Fibroblast of the aortic adventitia (primary cell): ENCODE measurements around the gene SDE2. TPM values are rescaled to one million over a fixed set of nuclear protein-coding genes. Genes with fewer than 3 reads are reported as not detected.

Experiments used
- DNase-seq: peaks from one replicate; pipeline ENCODE4 v3.0.0-alpha.2; 2010; ENCODE audit warnings: low read depth
- H3K4me3 ChIP-seq: 2 replicates; pipeline ENCODE4 v1.5.1; 2011; ENCODE audit warnings: low read depth, mild to moderate bottlenecking, control low read depth, low read length, moderate library complexity
- total RNA-seq: library from RNA; depleted of rRNA; stranded (reverse); fragments of >200 nt; gene quantifications from 2 replicates; pipeline ENCODE4 v1.2.3, GENCODE V29; 2012; ENCODE audit warnings: low replicate concordance
- TF ChIP-seq, protein P1 (sequence below): IDR thresholded peaks from 2 replicates; pipeline ENCODE4 v1.5.1; 2011; ENCODE audit warnings: mild to moderate bottlenecking, low read length, control low read depth, inconsistent platforms; ENCODE audit not compliant: insufficient read depth

Gene SDE2
- total RNA-seq, 1 donor: 21.6 TPM

GRCh38 chr1:226038661-226039060 is 39.5 kb upstream of the SDE2 start:
- TF ChIP-seq, protein P1, sequence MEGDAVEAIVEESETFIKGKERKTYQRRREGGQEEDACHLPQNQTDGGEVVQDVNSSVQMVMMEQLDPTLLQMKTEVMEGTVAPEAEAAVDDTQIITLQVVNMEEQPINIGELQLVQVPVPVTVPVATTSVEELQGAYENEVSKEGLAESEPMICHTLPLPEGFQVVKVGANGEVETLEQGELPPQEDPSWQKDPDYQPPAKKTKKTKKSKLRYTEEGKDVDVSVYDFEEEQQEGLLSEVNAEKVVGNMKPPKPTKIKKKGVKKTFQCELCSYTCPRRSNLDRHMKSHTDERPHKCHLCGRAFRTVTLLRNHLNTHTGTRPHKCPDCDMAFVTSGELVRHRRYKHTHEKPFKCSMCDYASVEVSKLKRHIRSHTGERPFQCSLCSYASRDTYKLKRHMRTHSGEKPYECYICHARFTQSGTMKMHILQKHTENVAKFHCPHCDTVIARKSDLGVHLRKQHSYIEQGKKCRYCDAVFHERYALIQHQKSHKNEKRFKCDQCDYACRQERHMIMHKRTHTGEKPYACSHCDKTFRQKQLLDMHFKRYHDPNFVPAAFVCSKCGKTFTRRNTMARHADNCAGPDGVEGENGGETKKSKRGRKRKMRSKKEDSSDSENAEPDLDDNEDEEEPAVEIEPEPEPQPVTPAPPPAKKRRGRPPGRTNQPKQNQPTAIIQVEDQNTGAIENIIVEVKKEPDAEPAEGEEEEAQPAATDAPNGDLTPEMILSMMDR: no peak
- DNase-seq: no peak
- H3K4me3 ChIP-seq: no peak overlapping the region

- no peak overlapping the region for H3K4me3 ChIP-seq
- no peak for DNase-seq
- TF ChIP-seq, protein P1: no peak
Measured at GRCh38 chr1:226035915-226036314, 36.8 kb upstream of the SDE2 start.

GRCh38 chr1:226034482-226034881 is 35.3 kb upstream of the SDE2 start:
- no peak overlapping the region for H3K4me3 ChIP-seq
- TF ChIP-seq, protein P1: no peak
- peak; percentile 100 for DNase-seq

GRCh38 chr1:226033991-226034390 is 34.8 kb upstream of the SDE2 start:
- no peak overlapping the region for H3K4me3 ChIP-seq
- TF ChIP-seq, protein P1: no peak
- no peak for DNase-seq

DNA sequence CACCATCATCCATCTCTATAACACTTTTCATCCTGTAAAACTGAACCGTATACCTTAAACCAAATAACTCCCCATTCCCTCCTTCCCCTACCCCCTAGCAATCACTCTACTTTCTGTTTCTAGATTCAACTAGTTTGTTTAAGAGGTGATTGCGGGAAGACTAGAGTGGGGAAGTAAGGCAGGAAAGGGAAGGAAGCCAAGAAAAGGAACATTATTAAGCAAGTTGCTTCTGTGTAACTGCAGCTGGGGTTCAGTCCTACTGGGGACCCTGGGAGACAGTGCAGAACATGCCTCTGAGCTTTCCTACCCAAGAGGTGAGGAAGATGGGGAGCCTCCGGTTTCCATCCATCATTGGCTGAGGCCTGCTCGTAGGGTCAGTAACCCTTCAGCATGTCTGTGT is 34.4 kb upstream of the SDE2 start:
- no peak for DNase-seq

DNA sequence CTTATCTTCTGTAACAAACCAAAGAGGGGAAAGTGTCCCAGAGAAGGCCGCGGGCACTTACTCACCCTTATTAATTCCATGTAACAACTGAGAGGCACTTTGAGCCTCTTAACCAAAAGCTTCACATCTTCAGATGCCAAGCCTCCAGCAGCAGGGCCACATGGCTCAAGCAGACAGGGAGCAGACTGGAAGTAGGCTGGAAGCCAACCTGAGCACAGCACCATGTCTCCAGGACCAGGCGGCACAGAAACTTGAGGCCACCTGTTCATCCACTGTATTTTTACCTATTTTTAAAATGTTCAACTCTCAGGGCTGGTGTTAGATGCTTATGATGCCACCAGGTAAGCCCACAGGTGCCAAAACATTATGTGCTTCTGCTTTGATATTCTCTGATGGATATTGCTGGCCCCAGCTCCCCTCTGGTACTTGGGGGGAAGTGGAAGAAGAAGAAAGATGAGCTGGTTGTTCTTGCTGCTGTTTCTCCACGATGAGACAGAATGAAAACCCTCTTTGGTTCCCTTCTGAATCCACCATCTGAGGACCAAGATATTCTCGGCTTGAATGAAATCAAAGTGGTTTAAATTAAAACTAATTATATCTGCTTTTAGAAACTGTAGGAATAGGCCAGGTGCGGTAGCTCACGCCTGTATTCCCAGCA is 30.6 kb upstream of the SDE2 start:
- TF ChIP-seq, protein P1: no peak
- no peak for DNase-seq
- H3K4me3 ChIP-seq: no peak overlapping the region

More for the DNA sequence above, 34.4 kb upstream of the SDE2 start:
- H3K4me3 ChIP-seq: no peak overlapping the region
- TF ChIP-seq, protein P1: no peak

DNA sequence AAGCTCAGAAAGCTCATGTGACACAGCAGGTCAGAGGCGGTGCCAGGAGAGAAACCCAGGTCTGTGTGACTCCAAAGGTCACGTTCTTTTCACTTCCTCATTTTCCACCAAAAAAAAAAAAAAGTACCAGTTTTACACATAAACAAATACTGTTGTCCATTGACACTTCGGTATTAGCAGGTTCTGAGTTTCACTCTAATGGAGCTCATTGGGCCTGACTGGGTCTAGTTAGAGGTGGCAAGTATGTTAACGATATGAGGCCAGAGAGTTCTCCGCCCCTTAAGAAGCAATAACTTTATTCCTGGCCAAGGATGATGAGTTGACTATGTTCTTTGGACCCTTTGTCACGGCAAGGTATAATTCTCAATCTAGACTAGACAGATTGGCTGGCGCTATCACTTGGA is 30.0 kb upstream of the SDE2 start:
- TF ChIP-seq, protein P1: no peak
- DNase-seq: no peak
- no peak overlapping the region for H3K4me3 ChIP-seq
